ENCODE results near the gene NPPB.
A peak's percentile ranks its signal among the peaks of the same experiment; 100 is the strongest.

Gene NPPB

DNA sequence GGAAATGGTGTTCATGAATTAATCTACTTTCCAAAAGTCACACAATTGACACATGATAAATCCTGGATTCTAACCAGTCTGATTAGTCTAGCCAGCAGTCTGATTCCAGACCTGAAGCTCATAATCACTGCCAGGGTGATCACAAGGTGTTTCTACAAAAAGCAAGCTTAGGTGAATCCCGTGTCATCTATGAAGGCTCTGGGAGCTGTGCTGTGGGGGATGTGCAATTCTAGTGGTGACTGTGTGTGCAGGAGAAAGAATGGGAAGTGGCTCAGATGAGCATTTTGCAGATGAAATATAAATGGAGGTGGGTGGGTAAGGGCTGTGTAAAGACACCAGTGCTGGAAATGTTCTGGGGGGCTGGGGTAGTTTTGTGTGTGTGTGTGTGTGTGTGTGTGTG is 1.8 kb upstream of the NPPB start:
- DNase-seq (ENCODE audit: insufficient read length, low spot score) (no peak), FAIRE-seq (no peak)

DNA sequence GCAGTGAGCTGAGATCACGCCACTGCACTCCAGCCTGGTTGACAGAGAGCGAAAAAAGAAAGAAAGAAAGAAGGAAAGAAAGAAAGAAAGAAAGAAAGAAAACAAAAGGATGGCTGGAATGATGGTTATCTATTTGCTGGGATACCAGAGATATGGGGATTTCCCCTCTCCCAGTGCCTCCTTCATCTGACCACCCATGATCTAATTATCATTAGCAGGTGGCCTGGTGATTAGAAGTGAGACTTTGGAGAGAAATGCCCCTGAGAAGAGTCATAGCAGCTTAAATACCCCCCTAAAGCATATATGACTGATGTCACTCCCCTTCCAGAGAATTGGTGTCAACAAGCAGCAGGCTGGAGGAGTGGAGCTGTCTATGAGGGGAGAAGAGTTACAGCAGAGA is 1.3 kb upstream of the NPPB start:
- TF ChIP-seq SPI1 (IDR thresholded peaks at IDR 0.05; ENCODE audit: low read depth, low read length) (no peak), POLR2A (IDR thresholded peaks at IDR 0.05; ENCODE audit: low read depth, low read length) (no peak), POLR2AphosphoS5 (IDR thresholded peaks at IDR 0.05; ENCODE audit: low read depth, low read length) (no peak), POU2F2 (IDR thresholded peaks at IDR 0.05; ENCODE audit: low read depth, low read length) (no peak), PAX5 (IDR thresholded peaks at IDR 0.05; ENCODE audit: insufficient read depth, low read length, severe bottlenecking) (no peak), TAF1 (IDR thresholded peaks at IDR 0.05; ENCODE audit: low read depth, low read length) (no peak)
- FAIRE-seq (no peak), DNase-seq (ENCODE audit: insufficient read length, low spot score) (no peak)

More for the DNA sequence above, 1.8 kb upstream of the NPPB start:
- TF ChIP-seq PAX5 (IDR thresholded peaks at IDR 0.05; ENCODE audit: insufficient read depth, low read length, severe bottlenecking), result no peak
- TF ChIP-seq POU2F2 (IDR thresholded peaks at IDR 0.05; ENCODE audit: low read depth, low read length), result no peak
- no peak for TF ChIP-seq POLR2AphosphoS5 (IDR thresholded peaks at IDR 0.05; ENCODE audit: low read depth, low read length)
- no peak for TF ChIP-seq TAF1 (IDR thresholded peaks at IDR 0.05; ENCODE audit: low read depth, low read length)
- no peak for TF ChIP-seq SPI1 (IDR thresholded peaks at IDR 0.05; ENCODE audit: low read depth, low read length)
- TF ChIP-seq POLR2A (IDR thresholded peaks at IDR 0.05; ENCODE audit: low read depth, low read length), result no peak

DNA sequence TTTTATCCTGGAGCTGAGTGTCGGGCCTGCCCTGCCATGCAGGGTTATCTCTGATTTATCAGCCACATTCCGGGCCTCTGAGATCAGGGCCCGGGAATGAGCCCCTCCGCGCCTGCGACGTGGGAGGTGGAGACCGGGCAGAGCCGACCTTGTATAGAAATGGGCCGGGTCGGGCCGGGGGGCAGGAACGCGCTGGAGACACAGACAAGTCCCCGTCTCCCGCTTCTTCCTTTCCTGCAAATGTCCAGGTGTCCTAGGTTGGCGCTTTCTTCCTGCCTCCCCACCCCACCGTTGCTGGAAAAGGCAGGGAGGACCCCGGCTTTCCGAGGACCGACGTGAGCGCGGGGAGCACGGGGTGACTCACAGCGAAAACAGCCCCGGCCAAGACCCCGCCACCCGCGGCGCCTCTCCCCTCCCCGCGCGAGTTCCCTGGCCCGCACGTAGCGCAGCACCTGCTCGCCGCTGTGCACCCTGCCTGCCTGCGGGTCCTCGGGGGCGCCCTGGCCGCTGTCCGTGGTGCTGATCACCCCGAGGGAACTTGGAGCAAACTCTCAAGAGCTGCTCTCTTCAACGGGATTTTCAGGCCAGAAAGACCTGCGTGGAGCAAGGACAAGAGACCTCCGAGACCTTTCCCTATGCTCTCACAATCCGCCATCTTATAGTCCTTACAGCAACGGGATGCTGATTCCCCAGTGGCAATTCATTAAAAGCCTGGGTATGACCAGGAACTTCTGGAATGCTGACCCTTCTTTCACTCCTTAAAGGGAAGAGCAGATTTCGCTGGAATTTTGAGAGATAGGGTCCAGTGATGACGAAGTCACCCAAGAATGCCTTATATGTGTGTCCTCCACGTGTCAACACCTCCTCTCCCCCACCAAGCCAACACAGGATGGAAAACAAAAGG is 475 bp upstream of the NPPB start:
- TF ChIP-seq TAF1 (IDR thresholded peaks at IDR 0.05; ENCODE audit: low read depth, low read length) (no peak), POU2F2 (IDR thresholded peaks at IDR 0.05; ENCODE audit: low read depth, low read length) (no peak), PAX5 (IDR thresholded peaks at IDR 0.05; ENCODE audit: insufficient read depth, low read length, severe bottlenecking) (no peak), SPI1 (IDR thresholded peaks at IDR 0.05; ENCODE audit: low read depth, low read length) (peak; percentile 4; the same call in 1 of the 2 replicates)
- FAIRE-seq, result peak; percentile 72
- DNase-seq (ENCODE audit: insufficient read length, low spot score), result peak; percentile 82

DNA sequence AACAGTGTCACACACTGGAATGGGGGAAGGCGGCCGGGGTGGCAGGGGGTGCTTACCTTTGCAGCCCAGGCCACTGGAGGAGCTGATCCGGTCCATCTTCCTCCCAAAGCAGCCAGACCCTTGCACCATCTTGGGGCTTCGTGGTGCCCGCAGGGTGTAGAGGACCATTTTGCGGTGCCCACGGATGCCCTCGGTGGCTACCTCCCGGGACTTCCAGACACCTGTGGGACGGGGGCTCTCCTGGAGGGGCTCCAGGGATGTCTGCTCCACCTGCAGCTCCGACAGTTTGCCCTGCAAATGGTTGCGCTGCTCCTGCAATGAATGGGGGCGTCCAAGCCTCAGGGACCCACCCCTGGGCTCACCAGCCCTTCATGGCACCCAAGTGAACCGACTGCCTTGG is 587 bp downstream of the NPPB start:
- DNase-seq (ENCODE audit: insufficient read length, low spot score) (no peak), FAIRE-seq (no peak)
- no peak for TF ChIP-seq POLR2A (IDR thresholded peaks at IDR 0.05; ENCODE audit: low read depth, low read length)
- no peak for TF ChIP-seq SPI1 (IDR thresholded peaks at IDR 0.05; ENCODE audit: low read depth, low read length)
- TF ChIP-seq POLR2AphosphoS5 (IDR thresholded peaks at IDR 0.05; ENCODE audit: low read depth, low read length), result no peak
- no peak for TF ChIP-seq TAF1 (IDR thresholded peaks at IDR 0.05; ENCODE audit: low read depth, low read length)
- TF ChIP-seq POU2F2 (IDR thresholded peaks at IDR 0.05; ENCODE audit: low read depth, low read length), result no peak
- no peak for TF ChIP-seq PAX5 (IDR thresholded peaks at IDR 0.05; ENCODE audit: insufficient read depth, low read length, severe bottlenecking)

DNA sequence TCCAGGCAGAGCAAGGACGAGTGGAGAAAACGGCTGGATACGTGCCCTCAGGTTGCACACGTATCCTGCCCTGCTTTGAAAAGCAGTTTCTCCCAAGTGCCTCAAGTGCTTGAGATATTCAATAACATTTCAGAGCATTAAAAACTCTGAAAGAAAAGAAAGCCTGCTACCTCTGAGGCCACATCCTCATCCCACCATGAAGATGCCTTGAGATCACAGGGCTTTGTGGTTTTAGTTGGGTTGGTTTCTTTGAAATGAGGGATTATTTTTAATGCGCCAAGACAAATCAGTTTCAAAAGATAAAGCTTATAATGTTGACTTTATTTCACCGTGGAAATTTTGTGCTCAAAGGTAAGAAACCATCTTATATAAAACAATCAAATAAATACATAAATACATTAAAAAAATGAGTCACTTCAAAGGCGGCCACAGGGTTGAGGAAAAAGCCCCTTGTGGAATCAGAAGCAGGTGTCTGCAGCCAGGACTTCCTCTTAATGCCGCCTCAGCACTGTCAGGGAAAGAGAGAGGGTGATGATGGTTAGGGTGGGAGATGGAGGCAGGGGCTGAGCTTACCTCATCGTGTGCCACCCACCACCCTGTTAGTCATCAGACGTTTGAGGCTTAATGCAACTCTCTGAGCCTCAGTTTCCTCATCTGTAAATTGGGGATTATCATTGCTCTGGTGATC is 1.4 kb downstream of the NPPB start:
- TF ChIP-seq POLR2A (IDR thresholded peaks at IDR 0.05; ENCODE audit: low read depth, low read length) (no peak), SPI1 (IDR thresholded peaks at IDR 0.05; ENCODE audit: low read depth, low read length) (peak; percentile 34; the same call in 1 of the 2 replicates)
- FAIRE-seq, result no peak
- DNase-seq (ENCODE audit: insufficient read length, low spot score), result no peak

DNA sequence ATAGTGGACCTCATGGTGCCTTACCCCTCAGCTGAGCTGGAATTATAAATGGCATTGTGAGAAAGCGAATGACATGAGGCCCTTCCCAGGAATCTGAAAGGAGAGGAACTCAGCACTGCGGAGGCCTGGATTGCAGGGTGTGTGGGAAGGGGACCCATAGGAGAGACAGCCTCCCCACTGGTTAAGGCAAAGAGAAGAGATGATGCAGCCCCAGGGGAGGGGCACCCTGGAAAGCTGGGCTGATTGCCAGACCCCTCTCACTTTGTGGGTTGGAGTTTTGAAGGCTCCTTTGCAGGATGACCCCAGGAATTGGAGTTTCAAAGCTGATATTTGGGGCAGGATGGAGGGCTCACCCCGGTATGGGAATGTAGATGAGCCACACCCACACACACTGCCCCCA is 2.0 kb downstream of the NPPB start:
- TF ChIP-seq POLR2AphosphoS5 (IDR thresholded peaks at IDR 0.05; ENCODE audit: low read depth, low read length), result no peak
- TF ChIP-seq TAF1 (IDR thresholded peaks at IDR 0.05; ENCODE audit: low read depth, low read length), result no peak
- TF ChIP-seq POLR2A (IDR thresholded peaks at IDR 0.05; ENCODE audit: low read depth, low read length), result no peak
- TF ChIP-seq SPI1 (IDR thresholded peaks at IDR 0.05; ENCODE audit: low read depth, low read length), result no peak
- no peak for TF ChIP-seq POU2F2 (IDR thresholded peaks at IDR 0.05; ENCODE audit: low read depth, low read length)
- no peak for TF ChIP-seq PAX5 (IDR thresholded peaks at IDR 0.05; ENCODE audit: insufficient read depth, low read length, severe bottlenecking)
- DNase-seq (ENCODE audit: insufficient read length, low spot score), result no peak
- no peak for FAIRE-seq

DNA sequence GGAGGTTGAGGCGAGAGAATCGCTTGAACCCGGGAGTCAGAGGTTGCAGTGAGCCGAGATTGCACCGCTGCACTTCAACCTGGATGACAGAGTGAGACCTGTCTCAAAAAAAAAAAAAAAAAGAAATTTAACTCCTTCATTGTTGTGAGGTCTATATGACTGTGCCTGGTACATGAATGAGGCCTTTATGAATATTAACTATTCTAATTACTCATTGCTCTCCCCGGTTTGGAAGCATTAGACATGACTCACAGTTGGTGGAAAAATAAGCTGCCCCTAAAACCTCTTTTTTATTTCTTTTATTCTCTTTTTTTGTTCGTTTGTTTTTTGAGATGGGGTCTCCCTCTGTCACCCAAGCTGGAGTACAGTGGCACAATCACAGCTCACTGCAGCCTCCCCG is 3.3 kb downstream of the NPPB start:
- FAIRE-seq (no peak), DNase-seq (ENCODE audit: insufficient read length, low spot score) (no peak)
- TF ChIP-seq TAF1 (IDR thresholded peaks at IDR 0.05; ENCODE audit: low read depth, low read length) (no peak), PAX5 (IDR thresholded peaks at IDR 0.05; ENCODE audit: insufficient read depth, low read length, severe bottlenecking) (no peak), SPI1 (IDR thresholded peaks at IDR 0.05; ENCODE audit: low read depth, low read length) (no peak), POLR2AphosphoS5 (IDR thresholded peaks at IDR 0.05; ENCODE audit: low read depth, low read length) (no peak), POLR2A (IDR thresholded peaks at IDR 0.05; ENCODE audit: low read depth, low read length) (no peak), POU2F2 (IDR thresholded peaks at IDR 0.05; ENCODE audit: low read depth, low read length) (no peak)

DNA sequence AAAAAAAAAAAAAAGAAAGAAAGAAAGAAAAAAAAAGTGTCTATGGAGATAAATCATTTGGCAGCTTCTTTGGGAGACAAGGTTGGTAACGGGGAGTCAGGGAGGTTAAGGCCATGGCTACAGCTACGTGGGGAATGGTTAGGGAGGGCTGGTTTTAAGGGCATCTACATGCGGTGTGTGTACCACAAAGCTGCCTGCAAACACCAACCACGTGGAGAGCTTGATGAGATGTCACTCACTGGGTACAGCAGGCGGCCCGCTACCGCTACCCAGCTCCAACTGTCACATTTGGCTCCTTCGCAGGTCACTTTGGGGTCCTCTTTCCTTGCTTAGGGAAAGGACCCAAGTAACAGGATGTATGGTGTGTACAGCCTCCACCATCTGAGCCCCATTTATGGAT is 4.2 kb downstream of the NPPB start:
- DNase-seq (ENCODE audit: insufficient read length, low spot score), result no peak
- no peak for TF ChIP-seq TAF1 (IDR thresholded peaks at IDR 0.05; ENCODE audit: low read depth, low read length)
- no peak for TF ChIP-seq POU2F2 (IDR thresholded peaks at IDR 0.05; ENCODE audit: low read depth, low read length)
- no peak for FAIRE-seq

DNA sequence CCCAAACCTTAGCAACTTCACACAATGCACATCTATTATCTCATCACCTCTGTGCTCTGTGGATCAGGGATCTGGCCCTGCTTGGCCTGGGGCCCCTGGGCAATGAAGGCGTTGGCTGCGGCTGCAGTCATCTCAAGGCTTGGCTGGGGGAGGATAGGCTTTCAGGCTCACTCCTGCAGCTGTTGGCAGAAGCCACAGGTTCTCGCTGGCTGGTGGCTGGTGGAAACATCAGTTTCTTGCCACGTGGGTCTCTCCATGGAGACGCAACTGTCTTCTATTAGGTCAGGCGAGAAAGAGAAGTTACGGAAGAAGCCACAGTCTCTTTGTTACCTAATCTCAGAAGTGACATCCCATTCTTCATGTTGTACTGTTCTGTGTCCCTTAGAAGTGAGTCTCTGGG is 7.6 kb downstream of the NPPB start:
- DNase-seq (ENCODE audit: insufficient read length, low spot score) (no peak), FAIRE-seq (no peak)
- TF ChIP-seq POU2F2 (IDR thresholded peaks at IDR 0.05; ENCODE audit: low read depth, low read length) (no peak), POLR2AphosphoS5 (IDR thresholded peaks at IDR 0.05; ENCODE audit: low read depth, low read length) (no peak), POLR2A (IDR thresholded peaks at IDR 0.05; ENCODE audit: low read depth, low read length) (no peak), TAF1 (IDR thresholded peaks at IDR 0.05; ENCODE audit: low read depth, low read length) (no peak), SPI1 (IDR thresholded peaks at IDR 0.05; ENCODE audit: low read depth, low read length) (no peak), PAX5 (IDR thresholded peaks at IDR 0.05; ENCODE audit: insufficient read depth, low read length, severe bottlenecking) (no peak)
